GM18951 (cell line): Measurements from ENCODE around the gene CEP164.
"Not testable (repeated sequence)": the region's sequence is repeated elsewhere in the genome, so short reads cannot be mapped to it uniquely, and the experiment has no call there.

Experiments used
- POLR2A ChIP-seq: IDR thresholded peaks from 4 replicates; pipeline ENCODE4 v1.6.1; 2011; ENCODE audit warnings: mild to moderate bottlenecking; ENCODE audit not compliant: insufficient read length, insufficient read depth; ENCODE audit errors: extremely low read depth
- in situ Hi-C: fragments of 300-500 bp; cut with MboI; formaldehyde crosslinking; loops from one replicate; pipeline ENCODE4 v1.12.0; 2022; ENCODE audit warnings: low sequenced_read_pairs, mixed read lengths, inconsistent platforms; ENCODE audit not compliant: unreplicated experiment

The CEP164 gene

DNA sequence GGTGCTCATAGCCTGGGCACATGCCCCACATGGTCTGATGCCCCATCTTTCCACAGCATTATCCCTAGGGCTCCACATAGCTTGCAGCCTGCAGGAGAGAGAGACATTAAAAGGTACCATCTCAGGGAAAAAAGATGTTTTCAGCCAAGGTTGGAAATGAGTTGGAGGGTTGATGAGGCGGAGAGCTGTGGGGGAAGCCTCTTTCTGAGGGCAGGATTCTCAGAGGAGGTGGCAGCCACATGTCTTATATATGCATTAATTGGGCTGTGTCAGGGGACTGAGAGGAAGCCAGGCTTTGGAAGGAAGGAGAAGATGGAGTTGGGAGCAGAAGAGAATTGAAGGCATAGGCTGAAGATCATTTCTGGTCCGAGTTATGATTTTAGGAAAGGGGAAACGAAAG is 57.8 kb downstream of the CEP164 start:
- in situ Hi-C loops, result no loop called here
- TF ChIP-seq POLR2A, result no peak

DNA sequence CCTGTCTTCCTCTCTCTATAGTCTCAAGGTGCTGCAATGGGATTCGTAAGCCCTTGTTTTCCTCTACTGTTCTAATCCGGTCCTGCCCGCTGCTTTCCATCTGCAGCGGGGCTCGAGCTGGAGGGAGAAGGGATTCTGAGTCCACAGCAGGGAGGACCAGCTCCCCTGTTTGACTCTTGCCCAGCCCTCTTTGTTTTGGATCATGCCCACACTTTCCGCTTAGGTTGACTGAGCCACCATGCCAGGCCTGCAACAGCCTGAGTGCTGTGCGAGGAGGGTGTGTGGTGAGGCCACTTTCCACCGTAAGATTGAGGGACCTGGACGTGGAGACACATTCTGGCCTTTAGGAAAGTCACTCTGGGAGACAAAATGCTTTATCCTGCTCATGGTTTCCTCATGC is 58.3 kb downstream of the CEP164 start:
- in situ Hi-C loops, result no loop called here
- no peak for TF ChIP-seq POLR2A

DNA sequence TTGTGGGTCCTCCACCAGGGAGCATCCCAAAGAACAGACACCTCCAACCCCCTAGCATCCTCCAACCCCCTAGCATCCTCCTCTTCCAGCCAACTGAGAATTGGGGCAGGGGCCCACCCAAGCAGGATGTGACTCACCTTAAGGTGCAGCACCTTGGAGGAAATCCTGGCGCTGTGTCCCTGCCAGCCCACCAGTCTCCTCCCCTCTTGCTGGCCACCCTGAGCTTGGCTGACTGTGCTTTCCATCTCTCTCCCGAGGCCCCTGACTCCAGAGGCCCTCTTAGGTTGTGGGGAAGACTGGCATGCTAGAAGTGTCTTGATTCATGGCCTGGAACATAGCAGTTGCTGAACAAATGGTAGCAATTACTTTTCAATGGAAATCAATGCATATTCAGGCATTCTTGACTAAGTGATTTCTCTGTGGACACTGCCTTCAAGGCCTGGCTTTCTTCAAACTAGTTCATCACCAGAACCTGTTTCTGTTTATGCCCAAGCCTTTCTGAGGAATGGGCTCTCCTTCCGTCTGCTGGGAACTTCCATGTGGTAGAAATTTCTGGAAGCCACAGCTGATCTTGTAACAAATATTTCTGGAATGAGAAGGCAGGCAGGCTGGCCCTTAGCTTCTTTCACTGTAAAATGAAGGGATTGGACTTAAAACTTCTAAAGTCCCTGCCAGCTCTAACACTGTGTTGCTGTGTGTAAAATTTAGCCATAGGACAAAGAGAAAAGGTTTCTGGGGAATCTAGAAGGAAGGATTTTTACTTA is 60.5 kb downstream of the CEP164 start:
- TF ChIP-seq POLR2A, result no peak
- in situ Hi-C loops, result no loop called here

DNA sequence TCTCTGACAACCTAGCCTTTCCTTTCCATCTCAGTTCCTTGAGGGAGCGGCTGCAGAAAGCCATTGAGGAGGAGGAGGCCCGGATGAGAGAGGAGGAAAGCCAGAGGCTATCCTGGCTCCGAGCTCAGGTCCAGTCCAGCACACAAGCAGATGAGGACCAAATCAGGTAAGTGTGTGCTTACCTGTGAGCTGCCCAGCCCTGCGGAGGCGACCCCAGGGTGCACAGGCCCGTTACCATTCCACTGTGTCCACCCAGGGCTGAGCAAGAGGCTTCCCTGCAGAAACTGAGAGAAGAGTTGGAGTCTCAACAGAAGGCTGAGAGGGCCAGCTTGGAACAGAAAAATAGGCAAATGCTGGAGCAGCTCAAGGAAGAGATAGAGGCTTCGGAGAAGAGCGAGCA is 63.1 kb downstream of the CEP164 start:
- no peak for TF ChIP-seq POLR2A

DNA sequence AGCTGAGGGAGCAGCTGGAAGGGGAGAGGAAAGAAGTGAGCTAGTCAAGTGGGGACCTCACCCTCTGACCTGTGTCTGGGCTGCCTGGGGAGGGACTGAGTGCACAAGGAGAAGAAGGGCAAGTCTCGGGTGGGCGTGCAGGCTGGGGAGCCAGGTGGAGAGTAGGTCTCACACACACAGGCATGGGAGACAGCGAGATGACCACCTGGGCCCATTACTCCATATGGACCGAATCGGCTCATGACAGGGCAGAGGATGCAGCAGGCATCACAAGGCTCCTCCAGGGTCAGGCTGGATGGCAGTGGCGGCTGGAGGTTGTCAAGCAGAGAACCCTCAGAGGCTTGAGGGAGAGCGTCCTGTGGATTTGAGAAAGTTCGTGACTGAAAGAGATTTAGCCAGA is 63.5 kb downstream of the CEP164 start:
- TF ChIP-seq POLR2A, result no peak
- in situ Hi-C loops, result no loop called here

More for the DNA sequence above, 63.1 kb downstream of the CEP164 start:
- in situ Hi-C loops, result no loop called here

DNA sequence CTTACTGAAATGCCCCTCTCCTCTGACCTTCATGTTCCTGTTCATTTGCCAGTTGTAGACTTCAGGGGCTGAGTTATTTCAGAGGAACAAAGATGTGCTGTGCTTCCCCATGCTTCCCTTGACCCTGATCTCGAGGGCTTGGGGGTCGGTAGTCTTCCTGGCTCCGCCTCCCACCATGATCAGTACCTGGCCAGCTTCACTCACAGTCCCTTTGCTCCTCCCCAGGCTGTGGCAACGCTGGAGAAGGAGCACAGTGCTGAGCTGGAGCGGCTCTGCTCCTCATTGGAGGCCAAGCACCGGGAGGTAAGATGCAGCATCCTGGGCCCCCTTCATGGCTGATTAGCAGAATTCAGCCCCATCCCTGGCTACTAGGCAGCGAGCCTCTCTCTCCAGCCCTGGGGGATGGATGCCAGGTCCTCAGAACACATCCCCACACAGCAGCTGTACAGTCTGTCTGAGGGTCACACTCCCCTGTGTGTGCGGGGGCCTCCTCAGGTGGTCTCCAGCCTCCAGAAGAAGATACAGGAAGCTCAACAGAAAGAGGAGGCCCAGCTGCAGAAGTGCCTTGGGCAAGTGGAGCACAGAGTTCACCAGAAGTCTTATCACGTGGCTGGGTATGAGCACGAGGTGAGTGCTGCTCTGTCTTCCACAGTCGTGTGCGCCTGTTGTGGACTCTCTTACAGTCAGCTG is 64.5 kb downstream of the CEP164 start:
- TF ChIP-seq POLR2A, result no peak
- in situ Hi-C loops, result no loop called here

DNA sequence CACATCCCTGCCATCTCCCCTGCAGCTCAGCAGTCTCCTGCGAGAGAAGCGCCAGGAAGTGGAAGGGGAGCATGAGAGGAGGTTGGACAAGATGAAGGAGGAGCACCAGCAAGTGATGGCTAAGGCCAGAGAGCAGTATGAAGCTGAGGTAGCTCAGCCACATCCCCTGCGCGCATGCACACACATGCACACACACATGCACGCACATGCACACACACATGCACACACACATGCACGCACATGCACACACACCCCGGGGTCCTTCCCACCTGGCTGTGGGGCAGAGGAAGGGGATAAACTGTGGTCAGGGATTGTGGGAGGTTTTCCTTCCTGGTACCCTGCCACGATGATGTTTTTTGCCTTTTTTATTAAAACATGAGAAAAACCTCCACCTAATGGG is 65.3 kb downstream of the CEP164 start:
- in situ Hi-C loops, result no loop called here

DNA sequence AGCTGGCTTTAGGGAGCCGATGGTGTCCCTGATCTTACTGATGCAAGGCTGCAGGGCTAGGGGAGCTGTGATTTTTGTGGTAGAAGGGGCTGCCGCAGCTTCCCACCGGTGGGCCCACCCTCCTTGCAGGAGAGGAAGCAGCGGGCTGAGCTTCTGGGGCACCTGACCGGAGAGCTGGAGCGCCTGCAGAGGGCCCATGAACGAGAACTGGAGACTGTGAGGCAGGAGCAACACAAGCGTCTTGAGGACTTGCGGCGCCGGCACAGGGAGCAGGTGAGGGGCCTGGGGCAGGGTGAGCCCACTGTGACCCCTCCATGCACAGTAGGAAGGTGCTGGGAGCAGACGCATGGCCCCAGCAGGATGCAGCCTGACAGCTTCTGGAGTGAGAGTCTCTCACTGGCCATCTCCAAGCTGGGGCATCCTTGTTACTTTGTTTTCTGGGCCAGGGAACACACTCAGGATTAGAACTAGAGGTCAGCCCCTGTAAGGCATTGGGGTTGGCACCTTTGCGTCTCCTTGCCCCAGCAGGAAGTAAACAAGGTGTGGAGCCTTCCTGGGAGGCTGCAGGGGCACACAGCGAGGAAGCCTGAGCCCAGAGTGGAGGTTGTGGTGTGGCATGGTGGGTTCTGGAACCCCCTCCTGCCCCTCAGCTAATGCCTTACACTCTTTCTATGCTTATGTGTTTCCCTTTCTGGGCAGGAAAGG is 66.7 kb downstream of the CEP164 start:
- in situ Hi-C loops, result no loop called here
- no peak for TF ChIP-seq POLR2A

More for the DNA sequence above, 65.3 kb downstream of the CEP164 start:
- TF ChIP-seq POLR2A, result no peak

DNA sequence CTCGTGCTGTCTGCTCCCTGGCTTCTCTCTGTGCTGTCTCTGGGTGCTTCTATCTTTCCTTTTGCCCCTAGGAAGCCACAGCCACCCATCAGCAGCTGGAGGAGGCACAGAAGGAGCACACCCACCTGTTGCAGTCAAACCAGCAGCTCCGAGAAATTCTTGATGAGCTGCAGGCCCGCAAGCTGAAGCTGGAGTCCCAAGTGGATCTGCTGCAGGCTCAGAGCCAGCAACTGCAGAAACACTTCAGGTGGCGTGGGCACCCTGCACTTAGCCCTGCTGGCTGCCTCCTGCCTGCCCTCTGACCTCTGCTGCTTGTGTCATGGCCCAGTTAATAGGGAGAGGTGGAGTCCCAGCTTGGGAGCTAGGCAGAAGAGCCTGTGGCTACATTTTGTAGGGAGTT is 67.8 kb downstream of the CEP164 start:
- in situ Hi-C loops, result no loop called here
- TF ChIP-seq POLR2A, result no peak

DNA sequence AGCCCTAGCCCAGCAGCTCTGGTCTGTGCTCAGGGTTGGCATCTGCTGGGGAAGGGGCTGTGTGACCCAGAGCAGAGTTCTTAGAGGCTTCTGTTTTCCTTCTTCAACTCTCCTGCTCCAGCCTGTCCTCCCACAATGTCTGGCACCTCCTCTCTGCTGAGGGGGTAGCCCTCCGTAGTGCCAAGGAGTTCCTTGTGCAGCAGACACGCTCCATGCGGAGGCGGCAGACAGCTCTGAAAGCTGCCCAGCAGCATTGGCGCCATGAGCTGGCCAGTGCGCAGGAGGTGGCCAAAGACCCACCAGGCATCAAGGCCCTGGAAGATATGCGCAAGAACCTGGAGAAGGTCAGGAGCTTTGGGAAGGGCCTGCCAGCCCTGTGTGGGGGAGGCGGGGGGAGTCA is 69.3 kb downstream of the CEP164 start:
- in situ Hi-C loops, result no loop called here

DNA sequence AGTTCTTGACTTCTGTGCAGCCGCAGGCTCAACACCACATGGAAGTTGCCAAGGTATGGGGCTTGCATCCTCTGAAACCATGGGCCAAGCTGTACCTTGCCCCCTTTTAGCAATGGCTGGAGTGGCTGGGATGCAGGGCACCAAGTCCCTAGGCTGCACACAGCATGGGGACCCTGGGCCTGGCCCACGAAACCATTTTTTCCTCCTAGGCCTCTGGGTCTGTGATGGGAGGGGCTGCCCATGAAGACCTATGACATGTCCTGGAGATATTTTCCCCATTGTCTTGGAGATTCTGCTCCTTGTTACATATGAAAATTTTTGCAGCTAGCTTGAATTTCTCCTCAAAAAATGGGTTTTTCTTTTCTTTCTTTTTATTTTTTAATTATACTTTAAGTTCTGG is 71.0 kb downstream of the CEP164 start:
- in situ Hi-C loops, result not testable (repeated sequence)

More for the DNA sequence above, 69.3 kb downstream of the CEP164 start:
- TF ChIP-seq POLR2A, result no peak

DNA sequence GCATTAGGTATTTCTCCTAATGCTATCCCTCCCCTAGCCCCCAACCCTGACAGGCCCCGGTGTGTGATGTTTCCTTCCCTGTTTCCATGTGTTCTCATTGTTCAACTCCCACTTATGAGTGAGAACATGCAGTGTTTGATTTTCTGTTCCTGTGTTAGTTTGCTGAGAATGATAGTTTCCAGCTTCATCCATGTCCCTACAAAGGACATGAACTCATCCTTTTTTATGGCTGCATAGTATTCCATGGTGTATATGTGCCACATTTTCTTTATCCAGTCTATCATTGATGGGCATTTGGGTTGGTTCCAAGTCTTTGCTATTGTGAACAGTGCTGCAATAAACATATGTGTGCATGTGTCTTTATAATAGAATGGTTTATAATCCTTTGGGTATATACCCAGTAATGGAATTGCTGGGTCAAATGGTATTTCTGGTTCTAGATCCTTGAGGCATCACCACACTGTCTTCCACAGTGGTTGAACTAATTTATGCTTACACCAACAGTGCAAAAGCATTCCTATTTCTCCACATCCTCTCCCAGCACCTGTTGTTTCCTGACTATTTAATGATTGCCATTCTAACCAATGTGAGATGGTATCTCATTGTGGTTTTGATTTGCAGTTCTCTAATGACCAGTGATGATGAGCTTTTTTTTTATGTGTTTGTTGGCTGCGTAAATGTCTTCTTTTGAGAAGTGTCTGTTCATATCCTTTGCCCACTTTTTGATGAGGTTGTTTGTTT is 71.6 kb downstream of the CEP164 start:
- in situ Hi-C loops, result not testable (repeated sequence)

DNA sequence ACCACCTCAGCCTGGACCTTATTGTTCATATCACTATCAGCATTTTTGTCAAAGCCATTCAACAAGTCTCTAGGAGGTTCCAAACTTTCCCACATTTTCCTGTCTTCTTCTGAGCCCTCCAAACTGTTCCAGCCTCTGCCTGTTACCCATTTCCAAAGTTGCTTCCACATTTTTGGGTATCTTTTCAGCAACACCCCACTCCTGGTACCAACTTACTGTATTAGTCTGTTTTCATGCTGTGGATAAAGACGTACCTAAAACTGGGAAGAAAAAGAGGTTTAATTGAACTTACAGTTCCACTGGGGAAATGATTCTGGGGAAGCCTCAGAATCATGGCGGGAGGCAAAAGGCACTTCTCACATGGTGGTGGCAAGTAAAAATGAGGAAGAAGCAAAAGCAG is 78.2 kb downstream of the CEP164 start:
- in situ Hi-C loops, result not testable (repeated sequence)
